Osteoblast (primary cell): Measurements from ENCODE around the gene KRTCAP2. TPM values are rescaled to one million over a fixed set of nuclear protein-coding genes. Genes with fewer than 3 reads are reported as not detected.

Source experiments
- DNase-seq: peaks from one replicate; pipeline ENCODE4 v3.0.0; 2011; ENCODE audit warnings: low spot score, mixed read lengths; ENCODE audit not compliant: insufficient read length; ENCODE audit errors: missing footprints
- H2AFZ ChIP-seq: 2 replicates; pipeline ENCODE4 v1.6.0; 2011; ENCODE audit warnings: mild to moderate bottlenecking, low read length
- H3K27ac ChIP-seq: 2 replicates; pipeline ENCODE4 v1.5.1; 2011; ENCODE audit warnings: mild to moderate bottlenecking, low read depth, low read length, moderate library complexity
- H3K27me3 ChIP-seq: 2 replicates; pipeline ENCODE4 v1.6.0; 2012; ENCODE audit warnings: mild to moderate bottlenecking, control low read depth, inconsistent platforms, low read length, moderate library complexity; ENCODE audit not compliant: insufficient read depth
- H3K36me3 ChIP-seq: 2 replicates; pipeline ENCODE4 v1.5.1; 2011; ENCODE audit warnings: mild to moderate bottlenecking, low read length, control low read depth, moderate library complexity; ENCODE audit not compliant: insufficient read depth
- H3K4me1 ChIP-seq: 2 replicates; pipeline ENCODE4 v1.5.1; 2011; ENCODE audit warnings: mild to moderate bottlenecking, low read length, control low read depth, moderate library complexity; ENCODE audit not compliant: insufficient read depth
- H3K4me2 ChIP-seq: 2 replicates; pipeline ENCODE4 v1.6.0; 2011; ENCODE audit warnings: mild to moderate bottlenecking, low read length; ENCODE audit not compliant: insufficient read depth
- H3K4me3 ChIP-seq: fragments of 200-600 bp; sonication (generic); 3 replicates; pipeline ENCODE4 v1.5.1; 2012; ENCODE audit warnings: mild to moderate bottlenecking, low read length, inconsistent platforms; ENCODE audit not compliant: insufficient read depth
- H3K79me2 ChIP-seq: 2 replicates; pipeline ENCODE4 v1.6.0; 2012; ENCODE audit warnings: mild to moderate bottlenecking, low read length, control low read depth, inconsistent platforms; ENCODE audit not compliant: insufficient read depth
- H3K9me3 ChIP-seq: 2 replicates; pipeline ENCODE4 v1.5.1; 2011; ENCODE audit warnings: low read depth, low read length, control low read depth
- H4K20me1 ChIP-seq: 2 replicates; pipeline ENCODE4 v1.6.0; 2012; ENCODE audit warnings: mild to moderate bottlenecking, low read length, control low read depth; ENCODE audit not compliant: insufficient read depth
- total RNA-seq: library from RNA; depleted of rRNA; stranded (reverse); fragments of >200 nt; gene quantifications from 2 replicates; pipeline ENCODE4 v1.2.3, GENCODE V29; 2012
- TF ChIP-seq, protein P1 (sequence below): IDR thresholded peaks from 2 replicates; pipeline ENCODE4 v1.5.1; 2011; ENCODE audit warnings: mild to moderate bottlenecking, low read depth, low read length, moderate library complexity; ENCODE audit errors: extremely low read depth

The KRTCAP2 gene
- total RNA-seq, 1 donor, result 117 TPM

DNA sequence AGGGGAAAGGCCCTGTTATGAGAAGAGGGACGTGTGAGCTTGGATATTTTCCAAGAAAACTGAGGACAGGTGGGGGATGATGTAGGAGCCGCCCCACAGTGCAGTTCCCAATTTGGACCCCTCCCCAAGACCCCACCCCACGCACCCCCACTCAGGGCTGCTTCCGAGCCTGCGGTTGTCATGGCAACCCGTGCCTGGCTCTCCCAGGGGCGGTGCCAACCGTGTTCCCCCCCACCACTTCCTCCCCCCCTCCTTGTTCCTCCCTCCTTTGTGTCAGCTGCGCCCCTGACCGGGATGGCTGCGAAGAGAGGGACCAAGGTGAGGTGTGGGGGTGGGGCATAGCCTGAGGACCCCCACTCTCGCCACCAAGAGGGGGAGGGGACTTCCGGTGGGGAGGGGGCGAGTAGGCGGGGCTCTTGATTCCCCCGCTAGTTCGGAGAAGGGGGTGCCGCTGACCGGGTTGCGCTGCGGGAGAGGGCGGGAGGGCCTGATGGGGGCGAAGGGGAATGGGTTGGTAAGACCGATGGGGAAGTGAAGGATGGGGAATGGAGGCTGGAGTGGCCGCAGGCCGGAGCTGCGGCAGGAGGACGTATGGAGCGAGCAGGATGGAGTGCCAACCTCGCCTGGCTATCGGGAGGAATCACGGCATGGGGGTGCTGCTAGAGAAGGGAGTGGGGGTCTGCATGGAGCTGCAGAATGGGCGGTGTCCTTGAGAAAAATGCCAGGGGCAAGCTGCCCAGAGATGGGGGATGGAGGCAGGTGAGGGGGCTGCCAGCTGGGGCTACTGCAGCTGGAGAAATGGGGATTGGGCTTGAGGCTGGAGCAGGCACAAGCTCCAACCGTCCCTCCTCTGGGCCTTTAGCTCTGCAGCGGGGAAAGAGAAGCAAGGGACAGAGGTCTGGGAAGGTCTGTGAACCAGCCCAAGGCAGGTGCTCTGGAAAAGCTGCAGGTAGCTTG lies 1.5 kb upstream of the KRTCAP2 start:
- Histone ChIP-seq H3K9me3 (no peaks in the 10 kb centered on the region), H3K27ac (no peak overlapping the region), H2AFZ (peak overlapping the region; percentile 88), H3K36me3 (peaks cover 14% of the 10 kb centered on the region), H3K4me1 (peaks cover 17% of the 10 kb centered on the region), H3K27me3 (no peaks in the 10 kb centered on the region), H4K20me1 (peaks cover 4% of the 10 kb centered on the region), H3K4me2 (peak overlapping the region; percentile 89), H3K4me3 (peak overlapping the region; percentile 87), H3K79me2 (peaks cover 22% of the 10 kb centered on the region)
- peak; percentile 89 for DNase-seq
- TF ChIP-seq, protein P1, sequence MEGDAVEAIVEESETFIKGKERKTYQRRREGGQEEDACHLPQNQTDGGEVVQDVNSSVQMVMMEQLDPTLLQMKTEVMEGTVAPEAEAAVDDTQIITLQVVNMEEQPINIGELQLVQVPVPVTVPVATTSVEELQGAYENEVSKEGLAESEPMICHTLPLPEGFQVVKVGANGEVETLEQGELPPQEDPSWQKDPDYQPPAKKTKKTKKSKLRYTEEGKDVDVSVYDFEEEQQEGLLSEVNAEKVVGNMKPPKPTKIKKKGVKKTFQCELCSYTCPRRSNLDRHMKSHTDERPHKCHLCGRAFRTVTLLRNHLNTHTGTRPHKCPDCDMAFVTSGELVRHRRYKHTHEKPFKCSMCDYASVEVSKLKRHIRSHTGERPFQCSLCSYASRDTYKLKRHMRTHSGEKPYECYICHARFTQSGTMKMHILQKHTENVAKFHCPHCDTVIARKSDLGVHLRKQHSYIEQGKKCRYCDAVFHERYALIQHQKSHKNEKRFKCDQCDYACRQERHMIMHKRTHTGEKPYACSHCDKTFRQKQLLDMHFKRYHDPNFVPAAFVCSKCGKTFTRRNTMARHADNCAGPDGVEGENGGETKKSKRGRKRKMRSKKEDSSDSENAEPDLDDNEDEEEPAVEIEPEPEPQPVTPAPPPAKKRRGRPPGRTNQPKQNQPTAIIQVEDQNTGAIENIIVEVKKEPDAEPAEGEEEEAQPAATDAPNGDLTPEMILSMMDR, result no peak

DNA sequence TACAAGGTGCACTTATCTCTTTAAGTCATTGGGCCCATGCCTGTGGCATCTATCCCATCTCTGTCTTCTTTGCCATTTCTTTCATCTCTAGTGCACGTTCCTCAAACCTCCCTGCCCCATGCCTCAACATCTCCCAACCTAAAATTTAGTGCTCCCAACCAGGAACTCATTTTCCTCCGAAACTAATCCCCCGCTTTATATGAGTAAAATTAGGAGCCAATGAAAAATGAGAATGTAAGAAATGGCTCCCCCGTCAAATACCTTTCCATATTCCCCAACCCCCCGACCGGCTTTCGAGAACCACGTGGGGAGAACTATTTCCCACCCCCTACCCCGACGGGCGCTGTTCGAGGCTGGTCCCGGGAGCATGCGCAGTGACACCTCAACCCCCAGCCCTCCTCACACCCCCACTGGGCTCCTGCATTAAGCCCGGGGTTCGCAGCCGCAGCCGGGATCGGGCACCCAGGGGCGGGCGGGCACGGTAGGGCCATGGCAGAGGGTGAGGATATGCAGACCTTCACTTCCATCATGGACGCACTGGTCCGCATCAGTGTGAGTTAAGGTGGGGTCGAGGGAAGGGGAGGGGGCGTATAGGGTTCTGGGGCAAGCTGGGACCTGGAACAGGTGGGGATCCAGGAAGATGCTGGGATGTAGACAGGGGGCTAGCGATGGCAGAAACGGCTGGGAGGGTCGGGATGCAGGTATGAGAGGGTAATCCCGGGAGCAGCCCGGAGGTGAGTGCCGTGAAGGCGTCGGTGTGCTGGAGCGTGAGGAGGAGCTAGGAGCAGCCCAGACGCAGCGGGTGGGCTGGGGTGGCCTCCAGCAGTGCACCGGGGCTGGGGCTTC lies 597 bp upstream of the KRTCAP2 start, which contains the start of gene TRIM46:
Gene TRIM46, plus strand, starts transcription at position 372 of the 846 bp plus-strand sequence. Its CDS starts 118 bp downstream, at position 490.
- Histone ChIP-seq H4K20me1 (peaks cover 11% of the 10 kb centered on the region), H3K9me3 (no peaks in the 10 kb centered on the region), H3K4me1 (peaks cover 17% of the 10 kb centered on the region), H3K4me3 (peak within 1 kb of the TSS; percentile 87), H3K79me2 (peaks cover 22% of the 10 kb centered on the region), H3K27ac (peak within 1 kb of the TSS; percentile 80), H3K27me3 (no peaks in the 10 kb centered on the region), H2AFZ (peak within 1 kb of the TSS; percentile 88), H3K4me2 (peak within 1 kb of the TSS; percentile 89), H3K36me3 (peaks cover 23% of the 10 kb centered on the region)
- TF ChIP-seq, protein P1, result no peak
- DNase-seq, result peak; percentile 93

GRCh38 chr1:155171836-155172731 lies 1.0 kb downstream of the KRTCAP2 start:
- Histone ChIP-seq H3K9me3 (no peaks in the 10 kb centered on the region), H3K36me3 (peaks cover 26% of the 10 kb centered on the region), H3K27ac (peak overlapping the region; percentile 80), H3K4me1 (peaks cover 21% of the 10 kb centered on the region), H3K79me2 (peaks cover 22% of the 10 kb centered on the region), H3K27me3 (no peaks in the 10 kb centered on the region), H2AFZ (peak overlapping the region; percentile 88), H3K4me3 (peak overlapping the region; percentile 87), H3K4me2 (peak overlapping the region; percentile 89), H4K20me1 (peaks cover 14% of the 10 kb centered on the region)
- DNase-seq, result peak; percentile 46
- TF ChIP-seq, protein P1, result no peak
